H9 (cell line): Measurements from ENCODE around the gene PTPRS. TPM values are rescaled to one million over a fixed set of nuclear protein-coding genes. Genes with fewer than 3 reads are reported as not detected.

Experiments used
- DNase-seq: peaks from one replicate; pipeline ENCODE4 v3.0.0-alpha.2; 2017
- H2AFZ ChIP-seq: one replicate; pipeline ENCODE4 v1.6.1; 2013; ENCODE audit warnings: mild to moderate bottlenecking, low read length, control low read depth, moderate library complexity
- H2AK5ac ChIP-seq: 2 replicates; pipeline ENCODE4 v1.6.1; 2013; ENCODE audit warnings: low read length, control low read depth, mixed read lengths; ENCODE audit not compliant: insufficient read length
- H2BK120ac ChIP-seq: one replicate; pipeline ENCODE4 v1.6.1; 2013; ENCODE audit warnings: low read depth, mild to moderate bottlenecking, low read length, control low read depth, inconsistent platforms; ENCODE audit not compliant: poor library complexity, severe bottlenecking
- H2BK12ac ChIP-seq: 2 replicates; pipeline ENCODE4 v1.6.1; 2013; ENCODE audit warnings: low read length, control low read depth, mixed read lengths, low read depth; ENCODE audit not compliant: insufficient read length
- H2BK15ac ChIP-seq: 2 replicates; pipeline ENCODE4 v1.6.1; 2013; ENCODE audit warnings: low read depth, low read length, control low read depth
- H2BK20ac ChIP-seq: one replicate; pipeline ENCODE4 v1.6.1; 2013; ENCODE audit warnings: low read depth, mild to moderate bottlenecking, low read length, control low read depth, inconsistent platforms; ENCODE audit not compliant: poor library complexity, severe bottlenecking
- H2BK5ac ChIP-seq: 2 replicates; pipeline ENCODE4 v1.6.1; 2013; ENCODE audit warnings: low read length, control low read depth, mixed read lengths; ENCODE audit not compliant: insufficient read length
- H3K14ac ChIP-seq: 2 replicates; pipeline ENCODE4 v1.6.1; 2013; ENCODE audit warnings: low read length, control low read depth; ENCODE audit not compliant: insufficient read depth
- H3K18ac ChIP-seq: 2 replicates; pipeline ENCODE4 v1.6.1; 2013; ENCODE audit warnings: low read depth, mild to moderate bottlenecking, mixed read lengths, low read length, control low read depth; ENCODE audit not compliant: insufficient read length
- H3K23ac ChIP-seq: 2 replicates; pipeline ENCODE4 v1.6.1; 2013; ENCODE audit warnings: low read length, control low read depth, mixed read lengths, low read depth; ENCODE audit not compliant: insufficient read length
- H3K23me2 ChIP-seq: 2 replicates; pipeline ENCODE4 v1.6.1; 2013; ENCODE audit warnings: low read depth, mild to moderate bottlenecking, mixed read lengths, low read length, control low read depth; ENCODE audit not compliant: insufficient read length, poor library complexity, severe bottlenecking
- H3K27ac ChIP-seq: 2 replicates; pipeline ENCODE4 v1.5.1; 2013; ENCODE audit warnings: low read length, control low read depth, mixed read lengths, low read depth; ENCODE audit not compliant: insufficient read length
- H3K27me3 ChIP-seq: 2 replicates; pipeline ENCODE4 v1.6.1; 2013; ENCODE audit warnings: low read length, control low read depth, inconsistent platforms; ENCODE audit not compliant: insufficient read depth
- H3K4ac ChIP-seq: 2 replicates; pipeline ENCODE4 v1.6.1; 2013; ENCODE audit warnings: low read depth, mild to moderate bottlenecking, control low read depth, inconsistent platforms, low read length, moderate library complexity
- H3K4me1 ChIP-seq: 2 replicates; pipeline ENCODE4 v1.6.1; 2013; ENCODE audit warnings: low read length, control low read depth, inconsistent platforms; ENCODE audit not compliant: insufficient read depth
- H3K4me2 ChIP-seq: 2 replicates; pipeline ENCODE4 v1.6.1; 2013; ENCODE audit warnings: low read length, control low read depth, mixed read lengths; ENCODE audit not compliant: insufficient read length, insufficient read depth
- H3K56ac ChIP-seq: 2 replicates; pipeline ENCODE4 v1.6.1; 2013; ENCODE audit warnings: low read depth, mild to moderate bottlenecking, mixed read lengths, low read length, control low read depth; ENCODE audit not compliant: insufficient read length
- H3K79me1 ChIP-seq: 2 replicates; pipeline ENCODE4 v1.6.1; 2013; ENCODE audit warnings: low read depth, mild to moderate bottlenecking, moderate library complexity, low read length, control low read depth, inconsistent platforms; ENCODE audit not compliant: insufficient read depth, poor library complexity, severe bottlenecking
- H3K79me2 ChIP-seq: 2 replicates; pipeline ENCODE4 v1.6.1; 2013; ENCODE audit warnings: low read length, control low read depth, inconsistent platforms; ENCODE audit not compliant: insufficient read depth
- H3K9ac ChIP-seq: 2 replicates; pipeline ENCODE4 v1.6.1; 2013; ENCODE audit warnings: low read length, control low read depth, mixed read lengths; ENCODE audit not compliant: insufficient read length; ENCODE audit errors: extremely low read depth
- H3K9me3 ChIP-seq: one replicate; pipeline ENCODE4 v1.6.1; 2013; ENCODE audit warnings: low read depth, low read length, inconsistent platforms; ENCODE audit not compliant: control insufficient read depth
- H3T11ph ChIP-seq: one replicate; pipeline ENCODE4 v1.6.1; 2013; ENCODE audit warnings: mild to moderate bottlenecking, low read length, control low read depth, inconsistent platforms
- H4K20me1 ChIP-seq: one replicate; pipeline ENCODE4 v1.6.1; 2013; ENCODE audit not compliant: control insufficient read depth, insufficient read length, insufficient read depth
- H4K5ac ChIP-seq: 2 replicates; pipeline ENCODE4 v1.6.1; 2013; ENCODE audit warnings: low read depth, mild to moderate bottlenecking, mixed read lengths, low read length, control low read depth; ENCODE audit not compliant: insufficient read length
- H4K8ac ChIP-seq: replicated peaks from 2 replicates; pipeline ENCODE4 v1.6.1; 2013; ENCODE audit warnings: low read length, control low read depth, mixed read lengths, low read depth; ENCODE audit not compliant: insufficient read length
- H4K91ac ChIP-seq: 2 replicates; pipeline ENCODE4 v1.6.1; 2013; ENCODE audit warnings: low read depth, mild to moderate bottlenecking, moderate library complexity, mixed read lengths, low read length, control low read depth; ENCODE audit not compliant: insufficient read length
- H3K27ac Mint-ChIP-seq, 3 experiments: 2 replicates in 2 of 3; 3 replicates in 1 of 3; pipeline ENCODE4 v1.8.0; 2020 to 2021; ENCODE audit warnings: mixed read lengths in 3 of 3, mild to moderate bottlenecking in 1 of 3, moderate library complexity in 1 of 3
- H3K27me3 Mint-ChIP-seq: 2 replicates; pipeline ENCODE4 v1.8.0; 2021; ENCODE audit warnings: low read depth, mild to moderate bottlenecking, moderate library complexity, mixed read lengths
- H3K36me3 Mint-ChIP-seq, 3 experiments: 2 replicates in 2 of 3; 3 replicates in 1 of 3; pipeline ENCODE4 v1.8.0; 2020 to 2021; ENCODE audit warnings: low read depth in 3 of 3, mixed read lengths in 3 of 3; ENCODE audit not compliant: insufficient read depth in 1 of 3
- H3K4me1 Mint-ChIP-seq, 2 experiments: 2 replicates each; pipeline ENCODE4 v1.8.0; 2020; ENCODE audit warnings: mixed read lengths in 2 of 2
- H3K4me3 Mint-ChIP-seq, 2 experiments: 2 replicates in 1 of 2; 3 replicates in 1 of 2; pipeline ENCODE4 v1.8.0; 2020 to 2021; ENCODE audit warnings: mild to moderate bottlenecking in 2 of 2, mixed read lengths in 2 of 2, moderate library complexity in 1 of 2
- H3K9me3 Mint-ChIP-seq, 2 experiments: 2 replicates in 1 of 2; 3 replicates in 1 of 2; pipeline ENCODE4 v1.8.0; 2020; ENCODE audit warnings: mild to moderate bottlenecking in 2 of 2, mixed read lengths in 2 of 2, moderate library complexity in 1 of 2
- WGBS: extraction: QIAGEN DNeasy Blood & Tissue Kit; methylation state at CpG from one replicate; pipeline ENCODE4 v1.1.7; 2013; ENCODE audit warnings: missing lambda C conversion rate, low lambda C conversion rate, mixed read lengths; ENCODE audit not compliant: insufficient read length; ENCODE audit errors: extremely low coverage; 5-methylcytosine and 5-hydroxymethylcytosine counted together
- total RNA-seq: library from RNA; stranded (reverse); gene quantifications from 2 replicates; pipeline ENCODE4 v1.2.1, GENCODE V29; 2021
- TF ChIP-seq, protein P1 (sequence below): fragments of 200-600 bp; sonication (generic); conservative IDR thresholded peaks from 3 replicates; pipeline ENCODE4 v1.8.0; 2021; ENCODE audit warnings: antibody characterized with exemption, mild to moderate bottlenecking

PTPRS gene
- total RNA-seq, 1 experiment from 2014 or later = 186 TPM

- Histone ChIP-seq H3K14ac (peak overlapping the region; percentile 9; the same call in 1 of the 2 replicates), H3K79me1 (peaks cover 10% of the 10 kb centered on the region), H3K23me2 (peaks cover 9% of the 10 kb centered on the region), H2BK20ac (no peak overlapping the region), H3K27ac (no peak overlapping the region), H2BK12ac (no peak overlapping the region), H2BK5ac (no peak overlapping the region), H3T11ph (no peak overlapping the region), H2AK5ac (no peak overlapping the region), H3K9me3 (no peaks in the 10 kb centered on the region), H3K4me2 (peak overlapping the region; percentile 81), H4K91ac (no peak overlapping the region), H3K18ac (peak overlapping the region; percentile 79), H4K20me1 (no peaks in the 10 kb centered on the region), H2AFZ (no peak overlapping the region), H4K5ac (no peak overlapping the region), H2BK15ac (no peak overlapping the region), H3K23ac (no peak overlapping the region), H3K9ac (no peak overlapping the region), H4K8ac (no peak overlapping the region), H3K4me1 (no peaks in the 10 kb centered on the region), H3K4ac (no peak overlapping the region), H3K56ac (no peak overlapping the region), H2BK120ac (no peak overlapping the region), H3K27me3 (no peaks in the 10 kb centered on the region), H3K79me2 (peaks cover 17% of the 10 kb centered on the region; the same call in 1 of the 2 replicates)
- Mint-ChIP-seq H3K27ac (peak overlapping the region in 2 of 3 experiments; percentile 55 to 76; a peak in 3 of 7 replicates), H3K36me3 (peaks cover 0 to 9% (median 2%) of the 10 kb centered on the region in 3 experiments; a peak in 3 of 7 replicates), H3K4me3 (peak overlapping the region; percentile 74 to 88), H3K4me1 (peaks cover 19 to 34% of the 10 kb centered on the region in 2 experiments), H3K9me3 (no peaks in the 10 kb centered on the region), H3K27me3 (peaks cover 5% of the 10 kb centered on the region; the same call in 1 of the 2 replicates)
- WGBS = no CpG with 5 or more reads among the region's 47 CpGs
- DNase-seq = peak; percentile 79
- TF ChIP-seq, protein P1, sequence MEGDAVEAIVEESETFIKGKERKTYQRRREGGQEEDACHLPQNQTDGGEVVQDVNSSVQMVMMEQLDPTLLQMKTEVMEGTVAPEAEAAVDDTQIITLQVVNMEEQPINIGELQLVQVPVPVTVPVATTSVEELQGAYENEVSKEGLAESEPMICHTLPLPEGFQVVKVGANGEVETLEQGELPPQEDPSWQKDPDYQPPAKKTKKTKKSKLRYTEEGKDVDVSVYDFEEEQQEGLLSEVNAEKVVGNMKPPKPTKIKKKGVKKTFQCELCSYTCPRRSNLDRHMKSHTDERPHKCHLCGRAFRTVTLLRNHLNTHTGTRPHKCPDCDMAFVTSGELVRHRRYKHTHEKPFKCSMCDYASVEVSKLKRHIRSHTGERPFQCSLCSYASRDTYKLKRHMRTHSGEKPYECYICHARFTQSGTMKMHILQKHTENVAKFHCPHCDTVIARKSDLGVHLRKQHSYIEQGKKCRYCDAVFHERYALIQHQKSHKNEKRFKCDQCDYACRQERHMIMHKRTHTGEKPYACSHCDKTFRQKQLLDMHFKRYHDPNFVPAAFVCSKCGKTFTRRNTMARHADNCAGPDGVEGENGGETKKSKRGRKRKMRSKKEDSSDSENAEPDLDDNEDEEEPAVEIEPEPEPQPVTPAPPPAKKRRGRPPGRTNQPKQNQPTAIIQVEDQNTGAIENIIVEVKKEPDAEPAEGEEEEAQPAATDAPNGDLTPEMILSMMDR = no peak
Measured at GRCh38 chr19:5293612-5294378, 46.8 kb downstream of the PTPRS start.
